ENCODE measurements around the gene IGF1R. TPM values are rescaled to one million over a fixed set of nuclear protein-coding genes. Genes with fewer than 3 reads are reported as not detected.

The IGF1R gene
- total and polyA plus RNA-seq, 2 of the 13 experiments (the other 11 are each of a cell fraction or from before 2014, with no cell fraction given), result 15.9 to 18.4 TPM

- TF ChIP-seq ZNF598 (CRISPR knock-in tag; IDR thresholded peaks at IDR 0.05; ENCODE audit: borderline replicate concordance), result no peak
- no peak for TF ChIP-seq BRF2 (CRISPR knock-in tag; IDR thresholded peaks at IDR 0.05)
- no peak for TF ChIP-seq NFYB (CRISPR knock-in tag; IDR thresholded peaks at IDR 0.05)
- TF ChIP-seq NKX3-1 (CRISPR knock-in tag; IDR thresholded peaks at IDR 0.05), result no peak
- no peak for TF ChIP-seq MIXL1 (CRISPR knock-in tag; IDR thresholded peaks at IDR 0.05)
- no peak for TF ChIP-seq KLF12 (CRISPR knock-in tag; IDR thresholded peaks at IDR 0.05; ENCODE audit: borderline replicate concordance)
- no peak for TF ChIP-seq ZNF720 (CRISPR knock-in tag; IDR thresholded peaks at IDR 0.05)
- TF ChIP-seq ZNF546 (CRISPR knock-in tag; conservative IDR thresholded peaks at IDR 0.05), result no peak
- TF ChIP-seq HDAC6 (IDR thresholded peaks at IDR 0.05; ENCODE audit: low read depth, low read length), result no peak
- TF ChIP-seq ZSCAN30 (CRISPR knock-in tag; IDR thresholded peaks at IDR 0.05), result no peak
Observed at GRCh38 chr15:98923579-98923978, 275.2 kb downstream of the IGF1R start (continued).

GRCh38 chr15:98924401-98925049 lies 276.2 kb downstream of the IGF1R start:
- WGBS (ENCODE audit: low lambda C conversion rate), result 94% methylated on average over 11 of the region's 11 CpGs
- H4K20me1 ChIP-seq (ENCODE audit: insufficient read depth, low read length), result 0 out of 2 replicates have a peak, but pooled peaks cover 6% of the 10 kb centered on the region
- ChIA-PET POLR2A (no interaction called here), CTCF (ENCODE audit: low intra/inter-chr PET ratio, low total read pairs) (interaction anchor here (0.7 kb wide), 1 partner anchor 847 kb away, joined by 3 read pairs; no protein-coding TSS in a partner anchor)
- no peaks in the 10 kb centered on the region for H3K4me1 ChIP-seq (ENCODE audit: insufficient read depth, low read length)
- in situ Hi-C loops (cut with HindIII; ENCODE audit: extremely low pct_ligation_motif_present, low pct_unique_long_range_greater_than_20kb), result no loop called here
- no peak overlapping the region for H3K9ac ChIP-seq (ENCODE audit: insufficient read depth, low read depth, low read length)
- ATAC-seq (no peak), DNase-seq (ENCODE audit: low spot score) (no peak), FAIRE-seq (no peak)
- BruUV-seq (replicated peaks), result no TSS peak
- no peak overlapping the region for H3K4me3 ChIP-seq (replicated peaks in 1 of 3; ENCODE audit: insufficient read depth in 1 of 3, low read depth in 2 of 3, low read length in 3 of 3)
- no peaks in the 10 kb centered on the region for H3K27me3 ChIP-seq (ENCODE audit: control insufficient read depth in 1 of 2, insufficient read depth in 2 of 2, low read length in 2 of 2)
- H3K27ac ChIP-seq (ENCODE audit: extremely low read length, insufficient read depth, low read length), result no peak overlapping the region
- H3K9me3 ChIP-seq (ENCODE audit: low read length), result no peaks in the 10 kb centered on the region
- no peaks in the 10 kb centered on the region for H3K79me2 ChIP-seq (ENCODE audit: insufficient read depth, low read length)
- intact Hi-C loops (cut with micrococcal nuclease; ENCODE audit: unreplicated experiment), result no loop called here
- no peak overlapping the region for H2AFZ ChIP-seq (ENCODE audit: low read length)
- H3K36me3 ChIP-seq (replicated peaks in 1 of 2; ENCODE audit: control insufficient read depth in 1 of 2, insufficient read depth in 2 of 2, low read length in 2 of 2), result peaks cover 35 to 82% of the 10 kb centered on the region in 2 experiments
- H3K4me2 ChIP-seq (ENCODE audit: low read depth, low read length), result no peak overlapping the region
- no peak for TF ChIP-seq AGO1 (IDR thresholded peaks at IDR 0.05; ENCODE audit: low read depth, low read length, poor library complexity, severe bottlenecking)
- no peak for TF ChIP-seq ZNF652 (CRISPR knock-in tag; IDR thresholded peaks at IDR 0.05; ENCODE audit: borderline replicate concordance, low read depth)
- TF ChIP-seq ZNF329 (CRISPR knock-in tag; IDR thresholded peaks at IDR 0.05; ENCODE audit: low read depth), result no peak
- no peak for TF ChIP-seq ZNF567 (CRISPR knock-in tag; IDR thresholded peaks at IDR 0.05; ENCODE audit: borderline replicate concordance)
- TF ChIP-seq HNRNPK (IDR thresholded peaks at IDR 0.05; ENCODE audit: low read depth, low read length, poor library complexity, severe bottlenecking), result no peak
- TF ChIP-seq ZNF746 (CRISPR knock-in tag; IDR thresholded peaks at IDR 0.05), result no peak
- no peak for TF ChIP-seq ZNF569 (CRISPR knock-in tag; IDR thresholded peaks at IDR 0.05; ENCODE audit: borderline replicate concordance)
- no peak for TF ChIP-seq ZNF3 (CRISPR knock-in tag; IDR thresholded peaks at IDR 0.05)
- TF ChIP-seq DRAP1 (CRISPR knock-in tag; IDR thresholded peaks at IDR 0.05), result no peak
- TF ChIP-seq PAF1 (CRISPR knock-in tag; IDR thresholded peaks at IDR 0.05), result no peak
- no peak for TF ChIP-seq TFAP4 (IDR thresholded peaks at IDR 0.05; ENCODE audit: borderline replicate concordance, low read depth)
